Right lobe of liver (tissue), 4 donors: ENCODE measurements around the gene SIGLEC10.
"Not testable (repeated sequence)": the region's sequence is repeated elsewhere in the genome, so short reads cannot be mapped to it uniquely, and the experiment has no call there.

Experiments
- CTCF ChIP-seq, 4 donors: fragments of 200-600 bp in 3 of 4; fragments of 450-650 bp in 1 of 4; IDR thresholded peaks; one replicate each; pipeline versions ENCODE4 v1.5.1 to v1.8.0; 2016 to 2022; ENCODE audit warnings: antibody characterized with exemption in 4 of 4, mild to moderate bottlenecking in 2 of 4
- POLR2A ChIP-seq: fragments of 450-650 bp; IDR thresholded peaks from one replicate; pipeline ENCODE4 v1.6.1; 2017; ENCODE audit warnings: antibody characterized with exemption, mild to moderate bottlenecking
- donor health status: DM: no; HTN: no; CAD: no.
- donor health status: DM: no; HTN: no; CAD: no.
- donor health status: DM: no; HTN: yes; CAD: no.

- TF ChIP-seq POLR2A; CTCF (IDR thresholded peaks at IDR 0.05): not testable (repeated sequence)
Measured at GRCh38 chr19:51447510-51447909, 30.1 kb upstream of the SIGLEC10 start.
